HepG2 (cell line): ENCODE measurements around the gene CBY1. TPM values are rescaled to one million over a fixed set of nuclear protein-coding genes. Genes with fewer than 3 reads are reported as not detected.

Source experiments
- ARNTL ChIP-seq: sonication (generic); formaldehyde crosslinking; IDR thresholded peaks from 2 replicates; pipeline ENCODE4 v1.4.0; 2020; ENCODE audit warnings: mild to moderate bottlenecking, missing genetic modification reagents
- BRD4 ChIP-seq: sonication (generic); formaldehyde crosslinking; IDR thresholded peaks from 2 replicates; pipeline ENCODE4 v1.4.0; 2020; ENCODE audit warnings: missing genetic modification reagents
- FOXK1 ChIP-seq: sonication (generic); formaldehyde crosslinking; IDR thresholded peaks from 2 replicates; pipeline ENCODE4 v1.4.0; 2020; ENCODE audit warnings: low read depth, missing genetic modification reagents, borderline replicate concordance
- HOXD1 ChIP-seq: sonication (generic); formaldehyde crosslinking; IDR thresholded peaks from 2 replicates; pipeline ENCODE4 v1.5.0; 2020; ENCODE audit warnings: missing genetic modification reagents
- KDM5A ChIP-seq: fragments of 200-600 bp; sonication (generic); IDR thresholded peaks from 2 replicates; pipeline ENCODE4 v1.7.0; 2018; ENCODE audit warnings: antibody characterized with exemption, mild to moderate bottlenecking, low read length, borderline replicate concordance
- KLF12 ChIP-seq: sonication (generic); formaldehyde crosslinking; IDR thresholded peaks from 2 replicates; pipeline ENCODE4 v1.4.0; 2020; ENCODE audit warnings: missing genetic modification reagents, borderline replicate concordance
- POLR2G ChIP-seq: fragments of 200-400 bp; formaldehyde crosslinking; IDR thresholded peaks from 2 replicates; pipeline ENCODE4 v1.6.1; 2018; ENCODE audit warnings: mild to moderate bottlenecking, low read depth, low read length, moderate library complexity
- RXRB ChIP-seq: IDR thresholded peaks from 2 replicates; pipeline ENCODE4 v1.6.1; 2016; ENCODE audit warnings: borderline replicate concordance, missing genetic modification reagents, missing compliant biosample characterization
- SP4 ChIP-seq: sonication (generic); formaldehyde crosslinking; IDR thresholded peaks from 2 replicates; pipeline ENCODE4 v1.8.1; 2023; ENCODE audit warnings: mild to moderate bottlenecking, missing genetic modification reagents
- ZFP37 ChIP-seq: sonication (generic); formaldehyde crosslinking; IDR thresholded peaks from 2 replicates; pipeline ENCODE4 v1.4.0; 2020; ENCODE audit warnings: missing genetic modification reagents, borderline replicate concordance
- ZNF160 ChIP-seq: sonication (generic); formaldehyde crosslinking; IDR thresholded peaks from 2 replicates; pipeline ENCODE4 v1.8.0; 2022; ENCODE audit warnings: mild to moderate bottlenecking, inconsistent platforms, missing genetic modification reagents
- ZNF441 ChIP-seq: sonication (generic); formaldehyde crosslinking; IDR thresholded peaks from 2 replicates; pipeline ENCODE4 v1.7.0; 2021; ENCODE audit warnings: missing genetic modification reagents, borderline replicate concordance
- ZNF607 ChIP-seq: sonication (generic); formaldehyde crosslinking; IDR thresholded peaks from 2 replicates; pipeline ENCODE4 v1.5.1; 2020; ENCODE audit warnings: missing genetic modification reagents, mild to moderate bottlenecking, borderline replicate concordance
- ZNF768 ChIP-seq: sonication (generic); formaldehyde crosslinking; IDR thresholded peaks from 2 replicates; pipeline ENCODE4 v1.4.0; 2020; ENCODE audit warnings: missing genetic modification reagents
- polyA plus RNA-seq, 8 experiments: library from polyadenylated mRNA; depleted of rRNA in 3 of 8; stranded (reverse) in 7 of 8; unstranded in 1 of 8; fragments of >200 nt; fragmentation: Illumina TruSeq in 4 of 8; extraction: Trizol in 4 of 8; gene quantifications; 2 replicates each; pipeline versions ENCODE4 v1.2.1 to v1.2.3, GENCODE V29; 2011 to 2016; ENCODE audit warnings: low read depth in 4 of 8, missing spikeins in 1 of 8, mixed read lengths in 1 of 8; ENCODE audit not compliant: insufficient read depth in 1 of 8
- total RNA-seq, 5 experiments: library from RNA; depleted of rRNA; stranded (reverse); fragments of >200 nt; fragmentation: Illumina TruSeq; extraction: Trizol; gene quantifications; 2 replicates each; pipeline ENCODE4 v1.2.3, GENCODE V29; 2016; ENCODE audit warnings: low read depth in 1 of 5
- TF ChIP-seq, protein P1 (sequence below): sonication (generic); formaldehyde crosslinking; IDR thresholded peaks from 2 replicates; pipeline ENCODE4 v1.5.1; 2020; ENCODE audit warnings: mild to moderate bottlenecking, missing genetic modification reagents, moderate library complexity
- TF ChIP-seq, protein P2 (sequence below): sonication (generic); formaldehyde crosslinking; conservative IDR thresholded peaks from 2 replicates; pipeline ENCODE4 v1.4.0; 2020; ENCODE audit warnings: missing genetic modification reagents
- TF ChIP-seq, protein P3 (sequence below): sonication (generic); formaldehyde crosslinking; IDR thresholded peaks from 2 replicates; pipeline ENCODE4 v1.4.0; 2020; ENCODE audit warnings: missing genetic modification reagents
- TF ChIP-seq, protein P4 (sequence below): sonication (generic); formaldehyde crosslinking; IDR thresholded peaks from 2 replicates; pipeline ENCODE4 v1.5.1; 2020; ENCODE audit warnings: mild to moderate bottlenecking, moderate library complexity, missing genetic modification reagents

Gene CBY1
- total and polyA plus RNA-seq, 2 of the 13 experiments (the other 11 are each of a cell fraction or from before 2014, with no cell fraction given) = 19.7 to 20.3 TPM

DNA sequence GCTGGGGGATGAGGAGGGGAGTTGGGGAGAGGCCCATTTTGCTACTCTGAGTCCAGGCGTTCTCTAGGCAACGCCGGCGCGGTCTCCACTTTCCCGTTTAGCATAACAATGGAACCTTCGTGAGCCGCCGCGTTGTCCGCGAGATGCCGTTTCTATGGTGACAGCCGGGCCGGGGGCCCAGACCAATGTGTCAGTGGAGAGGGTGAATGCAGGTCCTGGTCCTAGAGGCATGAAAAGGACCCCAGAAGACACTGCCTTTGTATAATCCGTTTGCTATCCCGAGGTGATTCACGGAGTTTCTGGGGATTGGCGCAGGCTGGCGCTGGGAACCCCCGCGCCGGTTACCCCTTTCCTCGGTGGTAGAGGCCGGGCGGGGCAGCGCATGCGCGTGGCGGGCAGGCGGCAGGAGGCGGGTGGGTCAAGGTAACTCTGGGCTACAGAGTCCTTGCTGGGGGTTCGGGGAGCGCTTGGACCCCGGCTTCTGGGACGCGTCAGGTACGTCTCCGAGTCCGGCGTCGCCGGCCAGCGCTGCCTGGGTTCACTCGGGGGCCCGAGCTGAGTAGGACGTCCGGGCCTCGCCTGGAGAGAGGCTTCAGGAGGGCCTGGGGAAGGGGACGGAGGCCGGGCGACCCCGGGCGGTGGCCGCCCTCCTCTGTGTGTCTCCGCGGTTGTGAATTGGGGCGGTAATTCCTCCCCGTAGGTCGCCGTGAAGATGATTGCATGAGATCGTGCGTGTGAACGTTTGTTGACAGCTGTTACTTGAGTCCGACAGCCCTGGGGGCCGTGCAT lies at the start of gene CBY1, which contains the start of gene FAM227A (continued):
- TF ChIP-seq, protein P1, sequence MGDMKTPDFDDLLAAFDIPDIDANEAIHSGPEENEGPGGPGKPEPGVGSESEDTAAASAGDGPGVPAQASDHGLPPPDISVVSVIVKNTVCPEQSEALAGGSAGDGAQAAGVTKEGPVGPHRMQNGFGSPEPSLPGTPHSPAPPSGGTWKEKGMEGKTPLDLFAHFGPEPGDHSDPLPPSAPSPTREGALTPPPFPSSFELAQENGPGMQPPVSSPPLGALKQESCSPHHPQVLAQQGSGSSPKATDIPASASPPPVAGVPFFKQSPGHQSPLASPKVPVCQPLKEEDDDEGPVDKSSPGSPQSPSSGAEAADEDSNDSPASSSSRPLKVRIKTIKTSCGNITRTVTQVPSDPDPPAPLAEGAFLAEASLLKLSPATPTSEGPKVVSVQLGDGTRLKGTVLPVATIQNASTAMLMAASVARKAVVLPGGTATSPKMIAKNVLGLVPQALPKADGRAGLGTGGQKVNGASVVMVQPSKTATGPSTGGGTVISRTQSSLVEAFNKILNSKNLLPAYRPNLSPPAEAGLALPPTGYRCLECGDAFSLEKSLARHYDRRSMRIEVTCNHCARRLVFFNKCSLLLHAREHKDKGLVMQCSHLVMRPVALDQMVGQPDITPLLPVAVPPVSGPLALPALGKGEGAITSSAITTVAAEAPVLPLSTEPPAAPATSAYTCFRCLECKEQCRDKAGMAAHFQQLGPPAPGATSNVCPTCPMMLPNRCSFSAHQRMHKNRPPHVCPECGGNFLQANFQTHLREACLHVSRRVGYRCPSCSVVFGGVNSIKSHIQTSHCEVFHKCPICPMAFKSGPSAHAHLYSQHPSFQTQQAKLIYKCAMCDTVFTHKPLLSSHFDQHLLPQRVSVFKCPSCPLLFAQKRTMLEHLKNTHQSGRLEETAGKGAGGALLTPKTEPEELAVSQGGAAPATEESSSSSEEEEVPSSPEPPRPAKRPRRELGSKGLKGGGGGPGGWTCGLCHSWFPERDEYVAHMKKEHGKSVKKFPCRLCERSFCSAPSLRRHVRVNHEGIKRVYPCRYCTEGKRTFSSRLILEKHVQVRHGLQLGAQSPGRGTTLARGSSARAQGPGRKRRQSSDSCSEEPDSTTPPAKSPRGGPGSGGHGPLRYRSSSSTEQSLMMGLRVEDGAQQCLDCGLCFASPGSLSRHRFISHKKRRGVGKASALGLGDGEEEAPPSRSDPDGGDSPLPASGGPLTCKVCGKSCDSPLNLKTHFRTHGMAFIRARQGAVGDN = peak; percentile 69
- peak; percentile 57; the same call in 1 of the 2 replicates for TF ChIP-seq ZNF607 (CRISPR knock-in tag)
- TF ChIP-seq HOXD1 (CRISPR knock-in tag) = peak; percentile 60; the same call in 1 of the 2 replicates
- TF ChIP-seq ZNF441 (CRISPR knock-in tag) = peak; percentile 63; the same call in 1 of the 2 replicates
- peak; percentile 80; the same call in 1 of the 2 replicates for TF ChIP-seq KLF12 (CRISPR knock-in tag)
- TF ChIP-seq, protein P2, sequence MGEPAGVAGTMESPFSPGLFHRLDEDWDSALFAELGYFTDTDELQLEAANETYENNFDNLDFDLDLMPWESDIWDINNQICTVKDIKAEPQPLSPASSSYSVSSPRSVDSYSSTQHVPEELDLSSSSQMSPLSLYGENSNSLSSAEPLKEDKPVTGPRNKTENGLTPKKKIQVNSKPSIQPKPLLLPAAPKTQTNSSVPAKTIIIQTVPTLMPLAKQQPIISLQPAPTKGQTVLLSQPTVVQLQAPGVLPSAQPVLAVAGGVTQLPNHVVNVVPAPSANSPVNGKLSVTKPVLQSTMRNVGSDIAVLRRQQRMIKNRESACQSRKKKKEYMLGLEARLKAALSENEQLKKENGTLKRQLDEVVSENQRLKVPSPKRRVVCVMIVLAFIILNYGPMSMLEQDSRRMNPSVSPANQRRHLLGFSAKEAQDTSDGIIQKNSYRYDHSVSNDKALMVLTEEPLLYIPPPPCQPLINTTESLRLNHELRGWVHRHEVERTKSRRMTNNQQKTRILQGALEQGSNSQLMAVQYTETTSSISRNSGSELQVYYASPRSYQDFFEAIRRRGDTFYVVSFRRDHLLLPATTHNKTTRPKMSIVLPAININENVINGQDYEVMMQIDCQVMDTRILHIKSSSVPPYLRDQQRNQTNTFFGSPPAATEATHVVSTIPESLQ (CRISPR knock-in tag) = no peak
- TF ChIP-seq ZNF160 (CRISPR knock-in tag) = no peak
- TF ChIP-seq POLR2G = peak; percentile 66
- peak; percentile 30; the same call in 1 of the 2 replicates for TF ChIP-seq ZNF768
- TF ChIP-seq, protein P3, sequence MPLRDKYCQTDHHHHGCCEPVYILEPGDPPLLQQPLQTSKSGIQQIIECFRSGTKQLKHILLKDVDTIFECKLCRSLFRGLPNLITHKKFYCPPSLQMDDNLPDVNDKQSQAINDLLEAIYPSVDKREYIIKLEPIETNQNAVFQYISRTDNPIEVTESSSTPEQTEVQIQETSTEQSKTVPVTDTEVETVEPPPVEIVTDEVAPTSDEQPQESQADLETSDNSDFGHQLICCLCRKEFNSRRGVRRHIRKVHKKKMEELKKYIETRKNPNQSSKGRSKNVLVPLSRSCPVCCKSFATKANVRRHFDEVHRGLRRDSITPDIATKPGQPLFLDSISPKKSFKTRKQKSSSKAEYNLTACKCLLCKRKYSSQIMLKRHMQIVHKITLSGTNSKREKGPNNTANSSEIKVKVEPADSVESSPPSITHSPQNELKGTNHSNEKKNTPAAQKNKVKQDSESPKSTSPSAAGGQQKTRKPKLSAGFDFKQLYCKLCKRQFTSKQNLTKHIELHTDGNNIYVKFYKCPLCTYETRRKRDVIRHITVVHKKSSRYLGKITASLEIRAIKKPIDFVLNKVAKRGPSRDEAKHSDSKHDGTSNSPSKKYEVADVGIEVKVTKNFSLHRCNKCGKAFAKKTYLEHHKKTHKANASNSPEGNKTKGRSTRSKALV = peak; percentile 60
- 0 out of 2 replicates have a peak, but pooled peaks have one; percentile 14 for TF ChIP-seq ZFP37
- peak; percentile 37; the same call in 1 of the 2 replicates for TF ChIP-seq RXRB
- TF ChIP-seq BRD4 (CRISPR knock-in tag) = 0 out of 2 replicates have a peak, but pooled peaks have one; percentile 32
- TF ChIP-seq SP4 (CRISPR knock-in tag) = peak; percentile 59; the same call in 1 of the 2 replicates
- TF ChIP-seq, protein P4, sequence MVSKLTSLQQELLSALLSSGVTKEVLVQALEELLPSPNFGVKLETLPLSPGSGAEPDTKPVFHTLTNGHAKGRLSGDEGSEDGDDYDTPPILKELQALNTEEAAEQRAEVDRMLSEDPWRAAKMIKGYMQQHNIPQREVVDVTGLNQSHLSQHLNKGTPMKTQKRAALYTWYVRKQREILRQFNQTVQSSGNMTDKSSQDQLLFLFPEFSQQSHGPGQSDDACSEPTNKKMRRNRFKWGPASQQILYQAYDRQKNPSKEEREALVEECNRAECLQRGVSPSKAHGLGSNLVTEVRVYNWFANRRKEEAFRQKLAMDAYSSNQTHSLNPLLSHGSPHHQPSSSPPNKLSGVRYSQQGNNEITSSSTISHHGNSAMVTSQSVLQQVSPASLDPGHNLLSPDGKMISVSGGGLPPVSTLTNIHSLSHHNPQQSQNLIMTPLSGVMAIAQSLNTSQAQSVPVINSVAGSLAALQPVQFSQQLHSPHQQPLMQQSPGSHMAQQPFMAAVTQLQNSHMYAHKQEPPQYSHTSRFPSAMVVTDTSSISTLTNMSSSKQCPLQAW (CRISPR knock-in tag) = peak; percentile 70; the same call in 1 of the 2 replicates
- 0 out of 2 replicates have a peak, but pooled peaks have one; percentile 30 for TF ChIP-seq ARNTL (CRISPR knock-in tag)
- TF ChIP-seq FOXK1 = 0 out of 2 replicates have a peak, but pooled peaks have one; percentile 28
- TF ChIP-seq KDM5A = peak; percentile 76; the same call in 1 of the 2 replicates
